GM21367 (cell line): ENCODE data around the gene SPDYE2B.
"Not testable (repeated sequence)": the region's sequence is repeated elsewhere in the genome, so short reads cannot be mapped to it uniquely, and the experiment has no call there.

Experiments
- ATAC-seq: cut with Tn5 transposase; IDR thresholded peaks from one replicate; pipeline ENCODE4 v1.9.1; 2021; ENCODE audit not compliant: unreplicated experiment

Gene SPDYE2B

GRCh38 chr7:102649924-102650323, at the start of gene SPDYE2B:
Gene SPDYE2B (plus strand): TSS chr7:102650319. CDS start chr7:102652349, 2,030 bp downstream.
- not testable (repeated sequence) for ATAC-seq

- not testable (repeated sequence) for ATAC-seq
Observed at GRCh38 chr7:102602317-102602716, 47.8 kb upstream of the SPDYE2B start.

GRCh38 chr7:102604431-102605145, 45.5 kb upstream of the SPDYE2B start:
- not testable (repeated sequence) for ATAC-seq

GRCh38 chr7:102606848-102607247, 43.3 kb upstream of the SPDYE2B start:
- not testable (repeated sequence) for ATAC-seq

- not testable (repeated sequence) for ATAC-seq
Observed at GRCh38 chr7:102609734-102610133, 40.4 kb upstream of the SPDYE2B start.

GRCh38 chr7:102610441-102610840, 39.7 kb upstream of the SPDYE2B start:
- not testable (repeated sequence) for ATAC-seq

GRCh38 chr7:102611013-102611674, 39.0 kb upstream of the SPDYE2B start:
- ATAC-seq: peak; percentile 28

GRCh38 chr7:102611675-102612325, 38.3 kb upstream of the SPDYE2B start:
- not testable (repeated sequence) for ATAC-seq

GRCh38 chr7:102613575-102614345, 36.4 kb upstream of the SPDYE2B start:
- ATAC-seq: peak; percentile 51

GRCh38 chr7:102614346-102614697, 35.8 kb upstream of the SPDYE2B start:
- ATAC-seq: peak; percentile 16

GRCh38 chr7:102614873-102615272, 35.2 kb upstream of the SPDYE2B start:
- ATAC-seq: not testable (repeated sequence)

- ATAC-seq: not testable (repeated sequence)
Observed at GRCh38 chr7:102615930-102616329, 34.2 kb upstream of the SPDYE2B start.

GRCh38 chr7:102616507-102617125, 33.5 kb upstream of the SPDYE2B start, which contains the start of gene RASA4:
Gene RASA4 (minus strand): TSS chr7:102616756. CDS start chr7:102616689, 67 bp downstream.
- ATAC-seq: peak; percentile 59

- not testable (repeated sequence) for ATAC-seq
Observed at GRCh38 chr7:102618122-102618521, 32.0 kb upstream of the SPDYE2B start.

- ATAC-seq: not testable (repeated sequence)
Observed at GRCh38 chr7:102627271-102627904, 22.7 kb upstream of the SPDYE2B start.

- ATAC-seq: not testable (repeated sequence)
Observed at GRCh38 chr7:102630622-102631021, 19.5 kb upstream of the SPDYE2B start.

GRCh38 chr7:102634299-102634698, 15.8 kb upstream of the SPDYE2B start:
- not testable (repeated sequence) for ATAC-seq

- not testable (repeated sequence) for ATAC-seq
Observed at GRCh38 chr7:102635354-102635753, 14.8 kb upstream of the SPDYE2B start.

GRCh38 chr7:102636956-102637355, 13.2 kb upstream of the SPDYE2B start:
- ATAC-seq: not testable (repeated sequence)

- not testable (repeated sequence) for ATAC-seq
Observed at GRCh38 chr7:102638848-102639247, 11.3 kb upstream of the SPDYE2B start.
